ENCODE results near the gene HTR2B. TPM values are rescaled to one million over a fixed set of nuclear protein-coding genes. Genes with fewer than 3 reads are reported as not detected.

Gene HTR2B
- total and polyA plus RNA-seq, 2 donors (not counting 1 experiment from before 2014, with no cell fraction given), result 12.6 to 92.5 TPM

DNA sequence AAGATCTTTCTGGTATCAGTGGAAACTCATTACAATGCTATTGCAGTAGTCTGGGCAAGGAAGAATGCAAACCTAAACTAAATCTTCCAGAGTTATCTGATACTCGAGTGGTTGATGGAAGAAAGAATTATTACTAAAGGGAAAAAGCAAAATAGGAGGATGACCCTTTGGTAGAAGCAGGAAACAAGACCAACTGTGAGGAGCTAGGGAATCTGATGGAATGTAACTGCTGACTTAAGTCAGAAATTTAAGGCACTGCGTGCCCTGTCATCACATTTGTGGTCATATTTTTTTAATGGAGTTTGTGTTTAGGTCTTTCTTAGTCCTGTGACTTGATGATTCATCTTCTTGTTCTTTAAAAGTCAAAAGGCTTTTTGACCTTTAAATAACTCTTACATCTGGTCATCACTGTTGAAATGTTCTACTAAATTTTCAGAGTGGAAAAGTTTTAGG, 37.1 kb upstream of the HTR2B start:
- peak overlapping the region; percentile 7 for H3K4me2 ChIP-seq (ENCODE audit: extremely low read depth, insufficient read depth, low read length)
- no peaks in the 10 kb centered on the region for H3K79me2 ChIP-seq (ENCODE audit: control insufficient read depth, insufficient read depth, low read length)
- no peaks in the 10 kb centered on the region for H4K20me1 ChIP-seq (ENCODE audit: control insufficient read depth, extremely low read depth, insufficient read depth, low read length)

DNA sequence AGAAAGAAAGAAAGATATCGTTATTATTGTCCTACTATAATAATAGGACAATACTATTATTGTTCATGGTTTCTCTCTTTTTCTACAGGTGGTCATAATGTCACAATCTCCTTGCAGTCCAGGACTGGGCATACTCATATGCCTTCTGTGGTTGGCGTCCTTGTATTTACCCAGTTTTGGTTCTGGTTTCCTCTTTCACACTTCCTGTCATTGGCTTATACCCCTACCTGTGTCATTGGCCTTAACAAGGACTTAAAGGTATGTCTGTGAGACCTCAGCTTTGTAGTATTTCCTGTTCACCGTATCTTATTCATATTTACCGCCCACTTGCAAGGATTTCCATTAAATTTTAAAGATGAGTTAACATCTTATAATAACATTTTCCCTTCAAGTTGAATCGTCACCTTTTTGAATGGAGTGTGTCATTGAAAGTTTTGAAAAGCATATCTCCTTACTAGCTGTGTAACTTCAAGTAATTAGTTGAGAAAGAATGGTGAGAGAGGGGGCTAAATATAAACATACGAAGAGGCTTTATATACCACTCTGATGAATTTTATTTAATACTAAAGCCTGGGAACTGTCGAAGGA, 36.5 kb upstream of the HTR2B start:
- H3K27ac ChIP-seq (ENCODE audit: insufficient read depth, low read length), result peak overlapping the region; percentile 71
- peaks cover 28% of the 10 kb centered on the region for H3K4me1 ChIP-seq (ENCODE audit: control insufficient read depth, extremely low read depth, insufficient read depth, low read length)
- H3K4me3 ChIP-seq (replicated peaks in 1 of 4; ENCODE audit: control extremely low read depth in 1 of 4, insufficient read depth in 1 of 4, low read depth in 3 of 4, low read length in 4 of 4), result no peak overlapping the region
- TF ChIP-seq EZH2 (IDR thresholded peaks at IDR 0.05; ENCODE audit: low read length, missing control alignments), result no peak
- TF ChIP-seq, protein P1, sequence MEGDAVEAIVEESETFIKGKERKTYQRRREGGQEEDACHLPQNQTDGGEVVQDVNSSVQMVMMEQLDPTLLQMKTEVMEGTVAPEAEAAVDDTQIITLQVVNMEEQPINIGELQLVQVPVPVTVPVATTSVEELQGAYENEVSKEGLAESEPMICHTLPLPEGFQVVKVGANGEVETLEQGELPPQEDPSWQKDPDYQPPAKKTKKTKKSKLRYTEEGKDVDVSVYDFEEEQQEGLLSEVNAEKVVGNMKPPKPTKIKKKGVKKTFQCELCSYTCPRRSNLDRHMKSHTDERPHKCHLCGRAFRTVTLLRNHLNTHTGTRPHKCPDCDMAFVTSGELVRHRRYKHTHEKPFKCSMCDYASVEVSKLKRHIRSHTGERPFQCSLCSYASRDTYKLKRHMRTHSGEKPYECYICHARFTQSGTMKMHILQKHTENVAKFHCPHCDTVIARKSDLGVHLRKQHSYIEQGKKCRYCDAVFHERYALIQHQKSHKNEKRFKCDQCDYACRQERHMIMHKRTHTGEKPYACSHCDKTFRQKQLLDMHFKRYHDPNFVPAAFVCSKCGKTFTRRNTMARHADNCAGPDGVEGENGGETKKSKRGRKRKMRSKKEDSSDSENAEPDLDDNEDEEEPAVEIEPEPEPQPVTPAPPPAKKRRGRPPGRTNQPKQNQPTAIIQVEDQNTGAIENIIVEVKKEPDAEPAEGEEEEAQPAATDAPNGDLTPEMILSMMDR (conservative IDR thresholded peaks at IDR 0.05 in 1 of 2, IDR thresholded peaks at IDR 0.05 in 1 of 2; ENCODE audit: low read depth in 1 of 2, low read length in 2 of 2), result no peak
- H3K9ac ChIP-seq (ENCODE audit: insufficient read depth, low read length), result no peak overlapping the region
- H3K79me2 ChIP-seq (ENCODE audit: control insufficient read depth, insufficient read depth, low read length), result no peaks in the 10 kb centered on the region
- H3K4me2 ChIP-seq (ENCODE audit: extremely low read depth, insufficient read depth, low read length), result peak overlapping the region; percentile 7
- no peaks in the 10 kb centered on the region for H3K36me3 ChIP-seq (ENCODE audit: control insufficient read depth, insufficient read depth, low read length)
- no peaks in the 10 kb centered on the region for H3K27me3 ChIP-seq (ENCODE audit: control insufficient read depth, insufficient read depth, low read length)
- no peak for DNase-seq (ENCODE audit: low read depth in 2 of 2)
- H3K9me3 ChIP-seq (ENCODE audit: control insufficient read depth, insufficient read depth, low read depth, low read length), result no peaks in the 10 kb centered on the region
- H2AFZ ChIP-seq (ENCODE audit: low read length), result no peak overlapping the region
- no peaks in the 10 kb centered on the region for H4K20me1 ChIP-seq (ENCODE audit: control insufficient read depth, extremely low read depth, insufficient read depth, low read length)

More for the DNA sequence above, 37.1 kb upstream of the HTR2B start:
- Histone ChIP-seq H3K27ac (ENCODE audit: insufficient read depth, low read length) (peak overlapping the region; percentile 71), H3K4me3 (replicated peaks in 1 of 4; ENCODE audit: control extremely low read depth in 1 of 4, insufficient read depth in 1 of 4, low read depth in 3 of 4, low read length in 4 of 4) (no peak overlapping the region), H3K36me3 (ENCODE audit: control insufficient read depth, insufficient read depth, low read length) (peaks cover 1% of the 10 kb centered on the region), H3K9ac (ENCODE audit: insufficient read depth, low read length) (no peak overlapping the region), H3K27me3 (ENCODE audit: control insufficient read depth, insufficient read depth, low read length) (no peaks in the 10 kb centered on the region), H3K4me1 (ENCODE audit: control insufficient read depth, extremely low read depth, insufficient read depth, low read length) (peaks cover 28% of the 10 kb centered on the region), H3K9me3 (ENCODE audit: control insufficient read depth, insufficient read depth, low read depth, low read length) (no peaks in the 10 kb centered on the region), H2AFZ (ENCODE audit: low read length) (no peak overlapping the region)
- DNase-seq (ENCODE audit: low read depth in 2 of 2), result peak; percentile 99 to 100
- TF ChIP-seq, protein P1 (conservative IDR thresholded peaks at IDR 0.05 in 1 of 2, IDR thresholded peaks at IDR 0.05 in 1 of 2; ENCODE audit: low read depth in 1 of 2, low read length in 2 of 2), result no peak
- no peak for TF ChIP-seq EZH2 (IDR thresholded peaks at IDR 0.05; ENCODE audit: low read length, missing control alignments)

DNA sequence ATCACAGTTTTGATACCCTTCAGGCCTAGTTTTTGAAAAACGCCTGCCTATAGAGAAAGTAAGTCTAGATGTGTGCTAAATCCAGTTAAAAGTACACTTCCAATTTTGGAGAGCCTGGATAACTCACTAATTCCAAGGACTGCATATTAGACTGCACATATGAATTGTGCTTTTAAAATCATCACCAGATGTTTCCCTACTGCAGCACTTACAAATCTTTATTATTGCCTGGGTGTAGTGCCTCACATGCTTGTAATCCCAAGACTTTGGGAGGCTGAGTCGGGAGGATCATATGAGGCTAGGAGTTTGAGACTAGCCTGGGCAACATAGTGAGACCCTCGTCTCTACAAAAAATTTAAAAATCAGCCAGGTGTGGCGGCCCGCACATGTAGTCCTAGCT, 35.9 kb upstream of the HTR2B start:
- peaks cover 28% of the 10 kb centered on the region for H3K4me1 ChIP-seq (ENCODE audit: control insufficient read depth, extremely low read depth, insufficient read depth, low read length)
- no peak for DNase-seq (ENCODE audit: low read depth in 2 of 2)
- no peak overlapping the region for H3K9ac ChIP-seq (ENCODE audit: insufficient read depth, low read length)
- no peak overlapping the region for H2AFZ ChIP-seq (ENCODE audit: low read length)
- no peaks in the 10 kb centered on the region for H3K36me3 ChIP-seq (ENCODE audit: control insufficient read depth, insufficient read depth, low read length)
- no peak overlapping the region for H3K4me2 ChIP-seq (ENCODE audit: extremely low read depth, insufficient read depth, low read length)
- no peak for TF ChIP-seq EZH2 (IDR thresholded peaks at IDR 0.05; ENCODE audit: low read length, missing control alignments)
- TF ChIP-seq, protein P1 (conservative IDR thresholded peaks at IDR 0.05 in 1 of 2, IDR thresholded peaks at IDR 0.05 in 1 of 2; ENCODE audit: low read depth in 1 of 2, low read length in 2 of 2), result no peak
- no peaks in the 10 kb centered on the region for H4K20me1 ChIP-seq (ENCODE audit: control insufficient read depth, extremely low read depth, insufficient read depth, low read length)
- no peaks in the 10 kb centered on the region for H3K79me2 ChIP-seq (ENCODE audit: control insufficient read depth, insufficient read depth, low read length)
- no peaks in the 10 kb centered on the region for H3K9me3 ChIP-seq (ENCODE audit: control insufficient read depth, insufficient read depth, low read depth, low read length)
- H3K27me3 ChIP-seq (ENCODE audit: control insufficient read depth, insufficient read depth, low read length), result no peaks in the 10 kb centered on the region
- H3K27ac ChIP-seq (ENCODE audit: insufficient read depth, low read length), result peak overlapping the region; percentile 71
- no peak overlapping the region for H3K4me3 ChIP-seq (replicated peaks in 1 of 4; ENCODE audit: control extremely low read depth in 1 of 4, insufficient read depth in 1 of 4, low read depth in 3 of 4, low read length in 4 of 4)

Data from fibroblast of lung (primary cell).